ENCODE data around the gene SHCBP1.

DNA sequence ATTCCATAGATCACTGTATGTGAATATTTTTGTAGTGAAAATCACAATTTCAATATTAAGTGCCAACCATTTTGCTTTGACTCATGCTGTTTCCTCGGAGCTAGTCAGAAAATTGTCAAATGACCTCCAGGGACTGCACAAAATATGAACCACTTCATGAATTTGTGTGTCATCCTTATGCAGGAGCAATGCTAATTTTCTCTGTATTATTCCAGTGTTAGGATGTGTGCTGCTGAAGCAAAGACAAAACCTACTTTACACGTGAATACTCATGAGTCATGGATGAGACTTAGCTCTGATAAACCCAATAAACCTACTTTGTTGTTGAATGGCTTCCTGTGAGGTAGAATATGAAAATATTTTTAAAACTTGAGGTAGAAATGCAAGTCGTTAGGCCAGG lies 65.2 kb downstream of the SHCBP1 start:
- no peak for TF ChIP-seq JUNB (IDR thresholded peaks at IDR 0.05; ENCODE audit: unreplicated experiment)
- TF ChIP-seq, protein P1, sequence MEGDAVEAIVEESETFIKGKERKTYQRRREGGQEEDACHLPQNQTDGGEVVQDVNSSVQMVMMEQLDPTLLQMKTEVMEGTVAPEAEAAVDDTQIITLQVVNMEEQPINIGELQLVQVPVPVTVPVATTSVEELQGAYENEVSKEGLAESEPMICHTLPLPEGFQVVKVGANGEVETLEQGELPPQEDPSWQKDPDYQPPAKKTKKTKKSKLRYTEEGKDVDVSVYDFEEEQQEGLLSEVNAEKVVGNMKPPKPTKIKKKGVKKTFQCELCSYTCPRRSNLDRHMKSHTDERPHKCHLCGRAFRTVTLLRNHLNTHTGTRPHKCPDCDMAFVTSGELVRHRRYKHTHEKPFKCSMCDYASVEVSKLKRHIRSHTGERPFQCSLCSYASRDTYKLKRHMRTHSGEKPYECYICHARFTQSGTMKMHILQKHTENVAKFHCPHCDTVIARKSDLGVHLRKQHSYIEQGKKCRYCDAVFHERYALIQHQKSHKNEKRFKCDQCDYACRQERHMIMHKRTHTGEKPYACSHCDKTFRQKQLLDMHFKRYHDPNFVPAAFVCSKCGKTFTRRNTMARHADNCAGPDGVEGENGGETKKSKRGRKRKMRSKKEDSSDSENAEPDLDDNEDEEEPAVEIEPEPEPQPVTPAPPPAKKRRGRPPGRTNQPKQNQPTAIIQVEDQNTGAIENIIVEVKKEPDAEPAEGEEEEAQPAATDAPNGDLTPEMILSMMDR (conservative IDR thresholded peaks at IDR 0.05; ENCODE audit: low read depth in 2 of 2): no peak
- no peak for TF ChIP-seq EZH2 (IDR thresholded peaks at IDR 0.05; ENCODE audit: low read depth, unreplicated experiment)
- TF ChIP-seq NANOG (IDR thresholded peaks at IDR 0.05; ENCODE audit: borderline replicate concordance): no peak
- no peak for TF ChIP-seq CREB1 (CRISPR knock-in tag; IDR thresholded peaks at IDR 0.05; ENCODE audit: low read depth)
- TF ChIP-seq POLR2AphosphoS5 (IDR thresholded peaks at IDR 0.05; ENCODE audit: low read depth): no peak
- TF ChIP-seq, protein P2, sequence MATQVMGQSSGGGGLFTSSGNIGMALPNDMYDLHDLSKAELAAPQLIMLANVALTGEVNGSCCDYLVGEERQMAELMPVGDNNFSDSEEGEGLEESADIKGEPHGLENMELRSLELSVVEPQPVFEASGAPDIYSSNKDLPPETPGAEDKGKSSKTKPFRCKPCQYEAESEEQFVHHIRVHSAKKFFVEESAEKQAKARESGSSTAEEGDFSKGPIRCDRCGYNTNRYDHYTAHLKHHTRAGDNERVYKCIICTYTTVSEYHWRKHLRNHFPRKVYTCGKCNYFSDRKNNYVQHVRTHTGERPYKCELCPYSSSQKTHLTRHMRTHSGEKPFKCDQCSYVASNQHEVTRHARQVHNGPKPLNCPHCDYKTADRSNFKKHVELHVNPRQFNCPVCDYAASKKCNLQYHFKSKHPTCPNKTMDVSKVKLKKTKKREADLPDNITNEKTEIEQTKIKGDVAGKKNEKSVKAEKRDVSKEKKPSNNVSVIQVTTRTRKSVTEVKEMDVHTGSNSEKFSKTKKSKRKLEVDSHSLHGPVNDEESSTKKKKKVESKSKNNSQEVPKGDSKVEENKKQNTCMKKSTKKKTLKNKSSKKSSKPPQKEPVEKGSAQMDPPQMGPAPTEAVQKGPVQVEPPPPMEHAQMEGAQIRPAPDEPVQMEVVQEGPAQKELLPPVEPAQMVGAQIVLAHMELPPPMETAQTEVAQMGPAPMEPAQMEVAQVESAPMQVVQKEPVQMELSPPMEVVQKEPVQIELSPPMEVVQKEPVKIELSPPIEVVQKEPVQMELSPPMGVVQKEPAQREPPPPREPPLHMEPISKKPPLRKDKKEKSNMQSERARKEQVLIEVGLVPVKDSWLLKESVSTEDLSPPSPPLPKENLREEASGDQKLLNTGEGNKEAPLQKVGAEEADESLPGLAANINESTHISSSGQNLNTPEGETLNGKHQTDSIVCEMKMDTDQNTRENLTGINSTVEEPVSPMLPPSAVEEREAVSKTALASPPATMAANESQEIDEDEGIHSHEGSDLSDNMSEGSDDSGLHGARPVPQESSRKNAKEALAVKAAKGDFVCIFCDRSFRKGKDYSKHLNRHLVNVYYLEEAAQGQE (IDR thresholded peaks at IDR 0.05; ENCODE audit: unreplicated experiment): no peak
- no peak for TF ChIP-seq ETS1 (IDR thresholded peaks at IDR 0.05)
- TF ChIP-seq EZH2phosphoT487 (IDR thresholded peaks at IDR 0.05; ENCODE audit: unreplicated experiment): no peak
